ENCODE results near the gene SCN1A.

Gene SCN1A

GRCh38 chr2:166154685-166155338 is 27.0 kb upstream of the SCN1A start:
- no peaks in the 10 kb centered on the region for H3K4me1 ChIP-seq (ENCODE audit: control insufficient read depth in 1 of 2, insufficient read depth in 1 of 2, low read depth in 1 of 2, low read length in 1 of 2)
- H3K9me3 ChIP-seq: no peaks in the 10 kb centered on the region
- H3K27me3 ChIP-seq: no peaks in the 10 kb centered on the region
- no peaks in the 10 kb centered on the region for H3K36me3 ChIP-seq
- H3K4me3 ChIP-seq (ENCODE audit: low read depth in 1 of 2, low read length in 1 of 2): no peak overlapping the region
- no peak for TF ChIP-seq CTCF (IDR thresholded peaks at IDR 0.05)
- no peak overlapping the region for H3K27ac ChIP-seq

GRCh38 chr2:166152064-166152463 is 24.2 kb upstream of the SCN1A start:
- Histone ChIP-seq H3K27me3 (no peaks in the 10 kb centered on the region), H3K9me3 (no peaks in the 10 kb centered on the region), H3K4me1 (ENCODE audit: control insufficient read depth in 1 of 2, insufficient read depth in 1 of 2, low read depth in 1 of 2, low read length in 1 of 2) (no peaks in the 10 kb centered on the region), H3K27ac (no peak overlapping the region), H3K36me3 (no peaks in the 10 kb centered on the region), H3K4me3 (ENCODE audit: low read depth in 1 of 2, low read length in 1 of 2) (no peak overlapping the region)
- TF ChIP-seq CTCF (IDR thresholded peaks at IDR 0.05): no peak

DNA sequence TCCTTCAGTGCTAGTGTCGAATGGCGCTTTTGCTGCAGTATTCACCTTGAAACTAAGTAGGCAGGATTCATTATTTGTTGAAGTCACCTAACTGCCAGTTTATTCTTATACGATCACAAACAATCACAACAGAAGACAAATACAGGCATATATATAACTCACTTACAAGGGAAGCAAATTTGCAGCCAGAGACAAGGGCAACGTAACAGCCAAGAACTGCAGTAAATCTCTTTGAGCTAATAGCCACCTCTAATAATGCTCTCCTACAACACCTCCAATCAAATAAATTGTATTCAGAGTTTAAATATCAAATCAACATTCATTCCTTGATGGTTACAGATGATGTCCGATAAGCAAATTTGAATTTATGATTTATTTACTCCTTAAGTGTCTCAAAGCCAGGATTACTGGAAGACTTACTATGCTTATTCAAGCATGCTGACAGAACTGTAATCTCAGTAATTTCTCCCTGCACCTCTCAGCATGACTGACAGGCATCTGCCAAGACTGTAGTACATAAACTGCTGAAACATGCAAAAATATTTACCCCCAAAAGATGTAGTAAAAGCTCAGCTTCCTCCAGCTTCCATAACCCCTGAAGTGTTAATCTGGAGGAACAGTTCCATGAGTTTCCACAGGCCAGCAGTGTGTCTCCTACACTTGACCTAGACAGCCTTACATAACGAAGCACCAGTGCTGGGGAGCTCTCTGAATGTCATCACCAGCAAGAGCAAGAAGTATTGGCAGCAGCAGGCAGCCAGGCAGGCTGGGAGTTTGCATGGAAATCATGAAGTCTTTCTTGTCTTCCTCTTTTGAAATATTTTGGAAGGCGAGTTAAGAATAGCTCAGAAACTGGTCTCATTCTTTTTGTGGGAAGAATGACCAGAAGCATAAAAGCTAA is 20.9 kb upstream of the SCN1A start:
- no peak overlapping the region for H3K27ac ChIP-seq
- H3K4me1 ChIP-seq (ENCODE audit: control insufficient read depth in 1 of 2, insufficient read depth in 1 of 2, low read depth in 1 of 2, low read length in 1 of 2): no peaks in the 10 kb centered on the region
- no peaks in the 10 kb centered on the region for H3K27me3 ChIP-seq
- H3K4me3 ChIP-seq (ENCODE audit: low read depth in 1 of 2, low read length in 1 of 2): no peak overlapping the region
- no peaks in the 10 kb centered on the region for H3K9me3 ChIP-seq
- H3K36me3 ChIP-seq: no peaks in the 10 kb centered on the region
- TF ChIP-seq CTCF (IDR thresholded peaks at IDR 0.05): no peak

- H3K4me1 ChIP-seq (ENCODE audit: control insufficient read depth in 1 of 2, insufficient read depth in 1 of 2, low read depth in 1 of 2, low read length in 1 of 2): no peaks in the 10 kb centered on the region
- no peak overlapping the region for H3K4me3 ChIP-seq (ENCODE audit: low read depth in 1 of 2, low read length in 1 of 2)
- no peak for TF ChIP-seq CTCF (IDR thresholded peaks at IDR 0.05)
- no peaks in the 10 kb centered on the region for H3K27me3 ChIP-seq
- no peak overlapping the region for H3K27ac ChIP-seq
- H3K36me3 ChIP-seq: no peaks in the 10 kb centered on the region
- H3K9me3 ChIP-seq: no peaks in the 10 kb centered on the region
These were observed 20.1 kb upstream of the SCN1A start for GRCh38 chr2:166147883-166148282.

GRCh38 chr2:166144071-166144470 is 16.3 kb upstream of the SCN1A start:
- H3K36me3 ChIP-seq: no peaks in the 10 kb centered on the region
- H3K4me3 ChIP-seq (ENCODE audit: low read depth in 1 of 2, low read length in 1 of 2): no peak overlapping the region
- H3K27me3 ChIP-seq: no peaks in the 10 kb centered on the region
- no peak overlapping the region for H3K27ac ChIP-seq
- no peaks in the 10 kb centered on the region for H3K9me3 ChIP-seq
- TF ChIP-seq CTCF (IDR thresholded peaks at IDR 0.05): no peak
- H3K4me1 ChIP-seq (ENCODE audit: control insufficient read depth in 1 of 2, insufficient read depth in 1 of 2, low read depth in 1 of 2, low read length in 1 of 2): no peaks in the 10 kb centered on the region
